Liver (tissue), 9 donors: ENCODE data around the gene ENAM. TPM values are rescaled to one million over a fixed set of nuclear protein-coding genes. Genes with fewer than 3 reads are reported as not detected.

ENCODE experiments used
- DNase-seq: peaks from one replicate; pipeline ENCODE4 v3.0.0-alpha.2; 2017; ENCODE audit warnings: low spot score
- H3K27ac ChIP-seq, 2 donors: one replicate each; pipeline ENCODE4 v1.7.0; 2013; ENCODE audit warnings: inconsistent platforms in 2 of 2, low read length in 2 of 2, control low read depth in 1 of 2, low read depth in 1 of 2, mild to moderate bottlenecking in 1 of 2
- H3K27me3 ChIP-seq, 4 donors: one replicate each; pipeline versions ENCODE4 v1.6.1 to v1.7.0; 2013; ENCODE audit warnings: low read length in 3 of 4, inconsistent platforms in 1 of 4, mild to moderate bottlenecking in 1 of 4, moderate library complexity in 1 of 4; ENCODE audit not compliant: control insufficient read depth in 4 of 4, insufficient read depth in 4 of 4
- H3K36me3 ChIP-seq, 4 donors: one replicate each; pipeline versions ENCODE4 v1.6.1 to v1.7.0; 2013; ENCODE audit warnings: low read length in 3 of 4, mild to moderate bottlenecking in 3 of 4, low read depth in 1 of 4, moderate library complexity in 1 of 4; ENCODE audit not compliant: control insufficient read depth in 4 of 4, insufficient read depth in 3 of 4
- H3K4me1 ChIP-seq, 4 donors: one replicate each; pipeline versions ENCODE4 v1.6.1 to v1.7.0; 2013; ENCODE audit warnings: low read length in 3 of 4, mild to moderate bottlenecking in 3 of 4, moderate library complexity in 1 of 4; ENCODE audit not compliant: control insufficient read depth in 4 of 4, insufficient read depth in 4 of 4
- H3K4me3 ChIP-seq, 3 donors: one replicate each; pipeline versions ENCODE4 v1.6.1 to v1.7.0; 2013; ENCODE audit warnings: low read length in 3 of 3, control low read depth in 1 of 3, low read depth in 1 of 3, mild to moderate bottlenecking in 1 of 3
- H3K9ac ChIP-seq, 2 donors: one replicate each; pipeline ENCODE4 v1.7.0; 2013; ENCODE audit warnings: low read length in 2 of 2, mild to moderate bottlenecking in 2 of 2, moderate library complexity in 2 of 2, control low read depth in 1 of 2, low read depth in 1 of 2
- H3K9me3 ChIP-seq, 4 donors: one replicate each; pipeline versions ENCODE4 v1.6.1 to v1.7.0; 2013; ENCODE audit warnings: low read length in 3 of 4; ENCODE audit not compliant: control insufficient read depth in 4 of 4
- ATF3 ChIP-seq: IDR thresholded peaks from 2 replicates; pipeline ENCODE4 v1.6.1; 2016; ENCODE audit warnings: antibody characterized with exemption
- EGR1 ChIP-seq, 2 donors: IDR thresholded peaks; 2 replicates each; pipeline ENCODE4 v1.6.1; 2016 to 2018; ENCODE audit warnings: antibody characterized with exemption in 2 of 2, low read depth in 2 of 2
- FOXA1 ChIP-seq: IDR thresholded peaks from 2 replicates; pipeline ENCODE4 v1.6.1; 2016; ENCODE audit warnings: antibody characterized with exemption
- FOXA2 ChIP-seq: IDR thresholded peaks from 2 replicates; pipeline ENCODE4 v1.6.1; 2016; ENCODE audit warnings: antibody characterized with exemption
- GABPA ChIP-seq, 2 donors: IDR thresholded peaks in 1 of 2; conservative IDR thresholded peaks in 1 of 2; 2 replicates each; pipeline ENCODE4 v1.6.1; 2016; ENCODE audit warnings: antibody characterized with exemption in 2 of 2, mild to moderate bottlenecking in 1 of 2, moderate library complexity in 1 of 2
- HNF4A ChIP-seq, 2 donors: conservative IDR thresholded peaks; 2 replicates each; pipeline ENCODE4 v1.6.1; 2016; ENCODE audit warnings: antibody characterized with exemption in 2 of 2, mild to moderate bottlenecking in 2 of 2
- HNF4G ChIP-seq: IDR thresholded peaks from 2 replicates; pipeline ENCODE4 v1.6.1; 2016; ENCODE audit warnings: antibody characterized with exemption
- MAX ChIP-seq: IDR thresholded peaks from 2 replicates; pipeline ENCODE4 v1.6.1; 2016; ENCODE audit warnings: antibody characterized with exemption
- NR2F2 ChIP-seq: IDR thresholded peaks from 2 replicates; pipeline ENCODE4 v1.6.1; 2016; ENCODE audit warnings: antibody characterized with exemption
- RAD21 ChIP-seq, 2 donors: IDR thresholded peaks; 2 replicates each; pipeline ENCODE4 v1.6.1; 2016; ENCODE audit warnings: antibody characterized with exemption in 2 of 2, mild to moderate bottlenecking in 2 of 2
- REST ChIP-seq: IDR thresholded peaks from 2 replicates; pipeline ENCODE4 v1.6.1; 2016; ENCODE audit warnings: antibody characterized with exemption, mild to moderate bottlenecking
- RXRA ChIP-seq, 2 donors: IDR thresholded peaks; 2 replicates each; pipeline ENCODE4 v1.6.1; 2017 to 2018; ENCODE audit warnings: antibody characterized with exemption in 2 of 2, mild to moderate bottlenecking in 1 of 2
- SP1 ChIP-seq: IDR thresholded peaks from 2 replicates; pipeline ENCODE4 v1.6.1; 2018; ENCODE audit warnings: antibody characterized with exemption, mild to moderate bottlenecking
- ZBTB33 ChIP-seq: IDR thresholded peaks from 2 replicates; pipeline ENCODE4 v1.6.1; 2016; ENCODE audit warnings: antibody characterized with exemption
- WGBS: extraction: QIAGEN DNeasy Blood & Tissue Kit; methylation state at CpG from one replicate; pipeline ENCODE4 v1.1.7; 2013; 5-methylcytosine and 5-hydroxymethylcytosine counted together
- polyA plus RNA-seq, 2 donors: library from polyadenylated mRNA; stranded (reverse) in 1 of 2; unstranded in 1 of 2; fragments of 200-250 nt in 1 of 2; fragments of >200 nt in 1 of 2; fragmentation: Nextera tagmentation in 1 of 2; extraction: Ambion mirVana in 1 of 2; gene quantifications; one replicate each; pipeline versions ENCODE4 v1.2.1 to v1.2.3, GENCODE V29; 2013 to 2015
- total RNA-seq, 2 donors: library from RNA; depleted of rRNA; stranded (reverse); fragments of >200 nt; gene quantifications; one replicate each; pipeline ENCODE4 v1.2.3, GENCODE V29; 2014
- TF ChIP-seq, protein P1 (sequence below): fragments of 150-350 bp; IDR thresholded peaks from 2 replicates; pipeline ENCODE4 v1.5.1; 2017; ENCODE audit warnings: improper control_type of control experiment, low read depth, low read length; ENCODE audit not compliant: missing input control
- donor health status: healthy.
- donor health status: healthy.
- donor health status: healthy.
- donor health status: healthy.
- donor health status: healthy.

The ENAM gene
- total and polyA plus RNA-seq, 4 donors, result 0.25 to 0.50 (median 0.28) TPM

DNA sequence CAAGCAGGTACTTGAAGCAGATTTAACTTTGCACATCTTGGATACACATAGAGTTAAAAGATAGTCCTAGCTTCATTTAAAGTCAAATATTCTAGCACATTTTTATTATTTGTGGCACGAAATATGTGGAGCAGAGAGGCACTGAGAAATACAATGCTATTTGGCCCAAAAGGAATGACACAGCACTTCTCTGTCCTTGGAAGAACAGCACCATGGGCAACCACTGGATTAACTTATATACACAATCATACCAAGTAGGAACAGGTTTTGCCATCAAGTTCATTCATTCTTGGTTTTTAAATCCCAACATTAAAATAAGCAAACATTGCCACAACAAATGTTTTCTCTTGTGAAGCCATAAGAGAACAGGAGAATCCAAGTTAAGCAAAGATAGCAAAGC, 924 bp upstream of the ENAM start (continued):
- no peak for TF ChIP-seq FOXA1

DNA sequence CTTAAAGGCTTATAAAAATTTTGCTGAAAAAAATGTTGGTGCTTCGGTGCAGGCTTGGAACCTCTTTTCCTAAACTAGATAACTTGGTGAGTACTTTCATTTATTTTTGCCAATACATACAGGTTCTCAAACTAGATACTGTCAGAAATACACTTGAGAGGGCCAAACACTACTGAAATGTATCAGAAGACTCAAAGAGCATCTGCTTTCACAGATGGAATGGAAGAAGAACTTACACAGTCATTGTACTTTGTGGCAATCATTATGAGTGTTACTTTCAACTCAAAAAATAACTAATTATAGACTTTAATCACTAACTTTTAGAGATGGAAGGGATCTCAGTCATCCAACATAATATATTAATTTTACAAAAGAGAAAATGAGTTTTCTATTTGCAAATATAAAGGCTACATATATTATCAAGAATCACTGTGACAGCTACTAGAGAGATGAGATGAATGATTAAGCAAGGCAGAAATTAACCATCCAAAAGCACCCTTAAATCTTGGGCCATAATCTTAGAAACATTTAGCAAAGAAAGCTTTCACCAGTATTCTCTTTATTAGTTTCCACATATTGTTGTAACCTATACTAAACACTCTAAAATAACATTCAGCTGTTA, 1.0 kb downstream of the ENAM start:
- Histone ChIP-seq H3K36me3 (no peaks in the 10 kb centered on the region), H3K9me3 (no peaks in the 10 kb centered on the region), H3K4me3 (no peak overlapping the region), H3K9ac (no peak overlapping the region), H3K27me3 (no peaks in the 10 kb centered on the region), H3K27ac (no peak overlapping the region), H3K4me1 (peaks cover 0 to 5% (median 0%) of the 10 kb centered on the region in 4 donors)
- TF ChIP-seq GABPA (IDR thresholded peaks at IDR 0.05 in 1 of 2, conservative IDR thresholded peaks at IDR 0.05 in 1 of 2) (no peak), HNF4A (conservative IDR thresholded peaks at IDR 0.05) (no peak), FOXA2 (no peak), RXRA (IDR thresholded peaks at IDR 0.05) (no peak), HNF4G (no peak), ZBTB33 (no peak), REST (no peak), FOXA1 (no peak)
- 88% methylated on average over 1 of the region's 1 CpG for WGBS
- no peak for DNase-seq

DNA sequence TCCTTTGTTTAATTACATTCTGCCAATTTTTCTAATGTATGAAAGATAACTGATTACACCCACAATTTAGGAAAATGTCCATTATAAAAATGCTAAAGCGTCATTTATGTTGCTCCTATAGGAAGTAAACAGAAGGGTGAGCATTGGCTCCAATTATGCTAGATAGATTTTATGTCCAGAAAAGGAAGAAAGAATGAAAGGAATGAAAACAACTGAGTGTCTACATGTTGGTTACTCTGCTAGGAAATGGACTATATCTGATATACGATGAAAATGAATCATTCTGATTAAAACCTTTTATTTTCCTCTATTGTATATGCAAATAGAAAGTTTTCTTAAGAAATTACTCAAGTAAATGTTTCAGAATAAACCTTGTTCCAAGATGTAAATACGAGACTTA, 1.6 kb downstream of the ENAM start:
- Histone ChIP-seq H3K4me1 (peaks cover 0 to 7% (median 0%) of the 10 kb centered on the region in 4 donors), H3K27me3 (no peaks in the 10 kb centered on the region), H3K36me3 (no peaks in the 10 kb centered on the region), H3K27ac (no peak overlapping the region), H3K4me3 (no peak overlapping the region), H3K9me3 (no peaks in the 10 kb centered on the region), H3K9ac (no peak overlapping the region)
- no peak for DNase-seq
- WGBS, result 78% methylated on average over 3 of the region's 3 CpGs
- TF ChIP-seq GABPA (IDR thresholded peaks at IDR 0.05 in 1 of 2, conservative IDR thresholded peaks at IDR 0.05 in 1 of 2) (no peak), NR2F2 (no peak), RAD21 (IDR thresholded peaks at IDR 0.05) (no peak), ZBTB33 (no peak), HNF4G (no peak), MAX (no peak), EGR1 (IDR thresholded peaks at IDR 0.05; ENCODE audit: low read depth in 2 of 2) (no peak), FOXA2 (no peak), ATF3 (no peak), FOXA1 (no peak), SP1 (no peak), HNF4A (conservative IDR thresholded peaks at IDR 0.05) (no peak), REST (no peak), RXRA (IDR thresholded peaks at IDR 0.05) (no peak)
- TF ChIP-seq, protein P1, sequence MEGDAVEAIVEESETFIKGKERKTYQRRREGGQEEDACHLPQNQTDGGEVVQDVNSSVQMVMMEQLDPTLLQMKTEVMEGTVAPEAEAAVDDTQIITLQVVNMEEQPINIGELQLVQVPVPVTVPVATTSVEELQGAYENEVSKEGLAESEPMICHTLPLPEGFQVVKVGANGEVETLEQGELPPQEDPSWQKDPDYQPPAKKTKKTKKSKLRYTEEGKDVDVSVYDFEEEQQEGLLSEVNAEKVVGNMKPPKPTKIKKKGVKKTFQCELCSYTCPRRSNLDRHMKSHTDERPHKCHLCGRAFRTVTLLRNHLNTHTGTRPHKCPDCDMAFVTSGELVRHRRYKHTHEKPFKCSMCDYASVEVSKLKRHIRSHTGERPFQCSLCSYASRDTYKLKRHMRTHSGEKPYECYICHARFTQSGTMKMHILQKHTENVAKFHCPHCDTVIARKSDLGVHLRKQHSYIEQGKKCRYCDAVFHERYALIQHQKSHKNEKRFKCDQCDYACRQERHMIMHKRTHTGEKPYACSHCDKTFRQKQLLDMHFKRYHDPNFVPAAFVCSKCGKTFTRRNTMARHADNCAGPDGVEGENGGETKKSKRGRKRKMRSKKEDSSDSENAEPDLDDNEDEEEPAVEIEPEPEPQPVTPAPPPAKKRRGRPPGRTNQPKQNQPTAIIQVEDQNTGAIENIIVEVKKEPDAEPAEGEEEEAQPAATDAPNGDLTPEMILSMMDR, result no peak
